GM10248 (cell line): Measurements from ENCODE around the gene CPXM2.

Experiments used
- CTCF ChIA-PET: fragments of 300-600 bp; sonication (Branson Sonifier 250); formaldehyde crosslinking; extraction: SDS; loops from one replicate; lab custom pipeline; 2021; ENCODE audit warnings: antibody characterized with exemption; lab: Yijun Ruan, JAX
- POLR2A ChIA-PET: fragments of 350-650 bp; sonication (Branson Sonifier 250); formaldehyde crosslinking; extraction: SDS; loops from one replicate; lab custom pipeline; 2020; ENCODE audit warnings: antibody characterized with exemption; lab: Yijun Ruan, JAX
- DNase-seq: peaks from one replicate; pipeline ENCODE4 v3.0.0; 2012; ENCODE audit errors: extremely low spot score
- TF ChIP-seq, protein P1 (sequence below): IDR thresholded peaks from 2 replicates; pipeline ENCODE4 v1.5.1; 2012; ENCODE audit warnings: mild to moderate bottlenecking, low read depth; ENCODE audit errors: extremely low read depth, missing control alignments, control extremely low read depth

The CPXM2 gene

DNA sequence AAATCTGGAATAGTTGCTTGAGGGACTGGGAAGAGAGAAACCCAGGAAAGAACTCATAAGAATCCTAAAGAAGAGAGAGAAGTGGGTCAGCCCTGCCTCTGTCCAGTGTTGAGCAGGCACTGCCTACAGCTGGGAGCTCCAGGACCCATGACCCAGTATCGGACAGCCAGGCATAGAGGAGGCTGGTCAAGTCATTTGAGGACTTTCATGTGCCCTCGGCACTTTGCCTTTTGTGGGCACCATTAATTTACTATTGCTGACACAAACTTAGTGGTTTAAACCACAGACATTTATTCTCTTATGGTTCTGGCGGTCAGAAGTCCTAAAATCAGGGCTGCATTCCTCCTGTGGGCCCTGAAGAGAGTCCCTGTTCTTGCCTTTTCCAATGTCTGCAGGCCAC, 60.3 kb downstream of the CPXM2 start:
- no peak for DNase-seq
- ChIA-PET POLR2A (no interaction called here), CTCF (no interaction called here)
- TF ChIP-seq, protein P1, sequence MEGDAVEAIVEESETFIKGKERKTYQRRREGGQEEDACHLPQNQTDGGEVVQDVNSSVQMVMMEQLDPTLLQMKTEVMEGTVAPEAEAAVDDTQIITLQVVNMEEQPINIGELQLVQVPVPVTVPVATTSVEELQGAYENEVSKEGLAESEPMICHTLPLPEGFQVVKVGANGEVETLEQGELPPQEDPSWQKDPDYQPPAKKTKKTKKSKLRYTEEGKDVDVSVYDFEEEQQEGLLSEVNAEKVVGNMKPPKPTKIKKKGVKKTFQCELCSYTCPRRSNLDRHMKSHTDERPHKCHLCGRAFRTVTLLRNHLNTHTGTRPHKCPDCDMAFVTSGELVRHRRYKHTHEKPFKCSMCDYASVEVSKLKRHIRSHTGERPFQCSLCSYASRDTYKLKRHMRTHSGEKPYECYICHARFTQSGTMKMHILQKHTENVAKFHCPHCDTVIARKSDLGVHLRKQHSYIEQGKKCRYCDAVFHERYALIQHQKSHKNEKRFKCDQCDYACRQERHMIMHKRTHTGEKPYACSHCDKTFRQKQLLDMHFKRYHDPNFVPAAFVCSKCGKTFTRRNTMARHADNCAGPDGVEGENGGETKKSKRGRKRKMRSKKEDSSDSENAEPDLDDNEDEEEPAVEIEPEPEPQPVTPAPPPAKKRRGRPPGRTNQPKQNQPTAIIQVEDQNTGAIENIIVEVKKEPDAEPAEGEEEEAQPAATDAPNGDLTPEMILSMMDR = no peak

DNA sequence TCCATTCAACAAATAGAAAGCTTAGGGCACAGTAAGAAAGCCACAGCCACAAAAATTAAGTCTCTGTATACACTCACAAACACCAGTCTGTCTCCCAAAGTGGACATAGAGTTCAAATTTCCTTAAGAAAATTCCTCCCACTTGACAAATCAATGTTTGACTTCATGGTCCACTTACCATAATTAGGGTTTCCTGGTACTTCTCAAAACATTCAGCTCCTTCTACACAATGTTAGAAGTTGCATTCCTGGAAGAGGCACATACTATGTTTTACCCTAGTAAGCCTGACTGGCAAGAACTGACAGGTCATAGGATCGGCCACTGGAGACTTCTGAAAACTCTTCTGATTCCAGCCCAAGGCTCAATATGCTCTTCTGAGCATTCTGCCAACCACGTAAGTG, 70.5 kb downstream of the CPXM2 start:
- no peak for DNase-seq
- TF ChIP-seq, protein P1 = no peak
- ChIA-PET POLR2A (no interaction called here), CTCF (no interaction called here)

DNA sequence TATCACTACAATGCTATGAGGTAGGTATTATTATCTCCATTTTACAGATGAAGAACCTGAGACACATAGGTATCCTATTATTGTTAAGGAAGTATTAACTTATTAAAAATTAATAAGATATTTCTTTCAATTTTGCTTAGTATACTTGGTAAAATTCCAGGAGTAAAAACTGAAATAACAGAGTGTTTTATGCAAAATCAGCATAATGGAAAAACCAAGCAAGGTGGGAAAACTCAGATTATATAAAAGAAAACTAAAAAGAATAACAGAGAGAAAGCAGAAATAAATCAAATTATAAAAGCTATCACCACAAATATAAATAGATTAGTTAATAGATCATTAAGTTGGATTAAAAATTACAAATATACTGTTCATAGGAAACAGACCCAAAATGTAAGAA, 82.0 kb downstream of the CPXM2 start:
- TF ChIP-seq, protein P1 = no peak
- ChIA-PET CTCF (no interaction called here), POLR2A (no interaction called here)
- DNase-seq = no peak

DNA sequence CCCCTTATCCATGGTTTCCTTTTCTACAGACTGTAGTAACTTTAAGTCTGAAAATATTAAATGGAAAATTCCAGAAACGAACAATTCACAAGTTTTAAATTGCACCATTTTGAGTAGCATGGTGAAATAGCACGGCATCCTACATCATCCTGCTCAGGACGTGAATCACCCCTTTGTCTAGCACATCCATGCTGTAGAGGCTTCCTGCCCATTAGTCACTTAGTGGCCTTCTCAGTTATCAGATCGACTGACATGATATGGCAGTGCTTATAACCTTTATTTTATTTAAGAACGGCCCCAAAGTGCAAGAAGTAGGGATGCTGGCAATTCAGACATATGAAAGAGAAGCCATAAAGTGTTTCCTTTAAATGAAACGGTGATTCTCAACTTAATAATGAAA, 82.7 kb downstream of the CPXM2 start:
- ChIA-PET CTCF (no interaction called here), POLR2A (no interaction called here)
- TF ChIP-seq, protein P1 = no peak
- no peak for DNase-seq

DNA sequence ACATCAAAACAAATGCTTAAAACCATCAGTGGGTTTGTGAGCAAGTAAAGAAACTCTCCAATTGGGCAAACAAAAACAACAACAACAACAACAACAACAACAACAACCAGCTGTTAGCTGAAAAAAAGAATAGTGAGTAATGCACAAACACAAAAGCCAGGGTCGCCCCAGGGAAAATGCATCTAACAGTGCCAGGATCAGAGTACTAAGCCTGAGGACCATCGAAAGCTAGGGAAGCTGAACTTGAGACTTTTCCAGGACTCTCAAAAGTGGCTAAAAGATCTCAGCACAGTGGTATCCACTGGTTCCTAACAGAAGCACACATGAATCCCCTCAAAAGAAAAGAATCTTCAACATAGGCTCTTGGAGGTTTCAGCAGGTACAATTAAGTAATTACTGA, 83.3 kb downstream of the CPXM2 start:
- CTCF ChIA-PET = no interaction called here
- POLR2A ChIA-PET = no interaction called here
- TF ChIP-seq, protein P1 = no peak
- DNase-seq = no peak

DNA sequence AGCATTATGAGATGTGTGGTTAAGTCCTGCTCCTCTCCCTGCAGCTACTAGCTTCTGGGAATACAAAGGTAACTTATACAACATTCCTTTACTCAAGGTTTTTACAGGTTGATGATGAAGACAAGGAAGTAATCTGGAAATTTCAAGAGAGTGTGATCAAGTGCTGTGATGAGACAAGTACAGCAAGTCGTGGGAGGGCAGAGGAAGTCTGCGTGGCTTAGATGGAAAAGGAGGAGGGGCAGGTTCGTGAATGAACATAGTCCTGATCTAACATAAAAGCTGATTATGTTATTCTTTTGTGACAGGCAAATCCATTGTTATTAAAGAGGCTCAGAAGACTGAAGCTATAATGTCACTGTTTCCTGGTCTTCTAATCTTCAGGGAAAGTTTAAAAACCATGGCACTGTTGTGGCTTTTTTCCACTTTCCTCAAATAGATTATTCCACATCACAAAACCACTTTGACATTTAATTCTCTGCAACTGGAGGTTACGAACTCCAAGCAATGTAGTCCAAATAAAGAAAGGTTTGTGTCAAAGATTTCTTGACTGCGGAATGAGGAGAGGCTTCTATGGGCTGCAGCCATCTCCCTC, 84.1 kb downstream of the CPXM2 start:
- CTCF ChIA-PET = no interaction called here
- POLR2A ChIA-PET = no interaction called here
- DNase-seq = no peak
- TF ChIP-seq, protein P1 = no peak
